Measurements from ENCODE around the gene SLC26A3.

Gene SLC26A3

GRCh38 chr7:107743567-107744344, 59.3 kb downstream of the SLC26A3 start, which contains the start of gene CBLL1:
Gene CBLL1 (plus strand): TSS chr7:107744142. CDS start chr7:107744164, 22 bp downstream.
- peaks cover 3% of the 10 kb centered on the region for H3K36me3 ChIP-seq
- peak; percentile 97 for DNase-seq
- H3K27ac ChIP-seq, result peak within 1 kb of the TSS; percentile 98
- peak; percentile 81 for TF ChIP-seq CTCF (IDR thresholded peaks at IDR 0.05; ENCODE audit: low read depth, low read length)
- peak within 1 kb of the TSS; percentile 69 for H3K4me3 ChIP-seq (ENCODE audit: low read depth, low read length)
- H3K9me3 ChIP-seq (ENCODE audit: severe bottlenecking), result no peaks in the 10 kb centered on the region
- no peaks in the 10 kb centered on the region for H3K27me3 ChIP-seq (ENCODE audit: insufficient read depth, low read depth, severe bottlenecking)

GRCh38 chr7:107742678-107743566, 60.1 kb downstream of the SLC26A3 start:
- Histone ChIP-seq H3K9me3 (ENCODE audit: severe bottlenecking) (no peaks in the 10 kb centered on the region), H3K27ac (peak overlapping the region; percentile 98), H3K36me3 (no peaks in the 10 kb centered on the region; the same call in 1 of the 2 replicates), H3K4me3 (ENCODE audit: low read depth, low read length) (peak overlapping the region; percentile 69), H3K27me3 (ENCODE audit: insufficient read depth, low read depth, severe bottlenecking) (no peaks in the 10 kb centered on the region)
- DNase-seq, result no peak
- no peak for TF ChIP-seq CTCF (IDR thresholded peaks at IDR 0.05; ENCODE audit: low read depth, low read length)

GRCh38 chr7:107728276-107728675, 74.7 kb downstream of the SLC26A3 start:
- no peak overlapping the region for H3K4me3 ChIP-seq (ENCODE audit: low read depth, low read length)
- no peaks in the 10 kb centered on the region for H3K9me3 ChIP-seq (ENCODE audit: severe bottlenecking)
- no peaks in the 10 kb centered on the region for H3K27me3 ChIP-seq (ENCODE audit: insufficient read depth, low read depth, severe bottlenecking)
- DNase-seq, result no peak
- no peaks in the 10 kb centered on the region for H3K36me3 ChIP-seq
- no peak for TF ChIP-seq CTCF (IDR thresholded peaks at IDR 0.05; ENCODE audit: low read depth, low read length)
- no peak overlapping the region for H3K27ac ChIP-seq

DNA sequence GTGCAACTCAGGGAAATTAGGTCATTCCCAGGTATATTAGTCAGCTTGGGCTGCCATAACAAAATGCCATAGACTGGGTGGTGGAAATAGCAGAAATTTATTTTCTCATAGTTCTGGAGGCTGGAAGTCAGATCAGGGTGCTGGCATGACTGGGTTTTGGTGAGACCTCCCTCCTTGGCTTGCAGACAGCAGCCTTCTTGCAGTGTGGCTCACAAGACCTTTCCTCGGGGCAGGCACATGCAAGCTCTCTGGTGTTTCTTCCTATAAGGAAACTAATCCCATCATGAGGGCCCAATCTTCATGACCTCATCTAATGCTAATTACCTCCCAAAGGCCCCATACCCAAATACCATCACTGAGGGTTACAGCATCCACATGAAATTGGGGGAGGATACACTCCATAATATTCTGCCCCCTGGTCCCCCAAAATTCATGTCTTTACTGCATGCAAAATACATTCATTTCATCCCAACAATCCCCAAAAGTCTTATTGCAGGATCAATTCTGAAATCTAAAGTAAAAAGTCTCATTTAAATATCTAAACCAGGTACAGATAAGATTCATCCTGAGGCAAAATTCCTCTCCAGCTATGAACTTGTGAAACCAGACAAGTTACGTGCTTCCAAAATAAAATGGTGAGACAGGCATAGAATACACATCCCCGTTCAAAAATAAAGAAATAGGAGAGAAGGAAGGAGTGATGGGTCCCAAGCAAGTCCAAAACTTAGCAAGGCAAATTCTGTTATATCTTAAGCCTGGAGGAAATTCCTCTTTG, 76.5 kb downstream of the SLC26A3 start:
- no peak overlapping the region for H3K4me3 ChIP-seq (ENCODE audit: low read depth, low read length)
- H3K27ac ChIP-seq, result no peak overlapping the region
- H3K9me3 ChIP-seq (ENCODE audit: severe bottlenecking), result no peaks in the 10 kb centered on the region
- H3K27me3 ChIP-seq (ENCODE audit: insufficient read depth, low read depth, severe bottlenecking), result no peaks in the 10 kb centered on the region
- no peak for TF ChIP-seq CTCF (IDR thresholded peaks at IDR 0.05; ENCODE audit: low read depth, low read length)
- DNase-seq, result no peak
- H3K36me3 ChIP-seq, result no peaks in the 10 kb centered on the region

DNA sequence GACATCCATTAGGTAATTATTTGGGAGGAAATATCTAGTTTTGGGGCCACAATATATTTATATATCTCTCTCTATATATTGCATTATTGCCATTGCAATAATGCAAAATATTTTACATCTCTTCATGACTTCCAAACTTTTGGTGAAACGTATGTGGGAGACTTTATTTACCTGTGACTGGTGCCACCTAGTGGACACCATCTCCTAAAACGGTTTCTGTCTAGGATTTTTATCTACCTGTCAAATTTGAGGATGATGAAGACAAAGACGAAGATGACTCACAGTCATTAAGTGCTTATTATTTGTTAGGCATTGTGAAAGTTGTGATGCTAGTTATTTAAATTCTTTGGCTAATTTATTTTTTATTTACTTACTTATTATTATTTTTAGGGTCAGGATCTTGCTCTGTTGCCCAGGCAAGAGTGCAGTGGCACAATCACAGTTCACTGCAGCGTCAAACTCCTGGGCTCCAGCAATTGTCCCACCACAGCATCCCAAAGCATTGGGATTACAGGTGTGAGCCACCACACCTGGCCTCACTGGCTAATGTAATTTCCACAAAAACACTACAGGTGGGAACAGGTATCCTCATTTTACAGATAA, 77.8 kb downstream of the SLC26A3 start:
- Histone ChIP-seq H3K27ac (no peak overlapping the region), H3K27me3 (ENCODE audit: insufficient read depth, low read depth, severe bottlenecking) (no peaks in the 10 kb centered on the region)

More for the DNA sequence above, 77.8 kb downstream of the SLC26A3 start:
- H3K36me3 ChIP-seq, result no peaks in the 10 kb centered on the region
- peak; percentile 19 for DNase-seq
- H3K4me3 ChIP-seq (ENCODE audit: low read depth, low read length), result no peak overlapping the region
- H3K9me3 ChIP-seq (ENCODE audit: severe bottlenecking), result no peaks in the 10 kb centered on the region
- TF ChIP-seq CTCF (IDR thresholded peaks at IDR 0.05; ENCODE audit: low read depth, low read length), result peak; percentile 45

All from WERI-Rb-1 (cell line).